ENCODE data around the gene CDK5RAP2. TPM values are rescaled to one million over a fixed set of nuclear protein-coding genes. Genes with fewer than 3 reads are reported as not detected.
A peak's percentile ranks its signal among the peaks of the same experiment; 100 is the strongest.
"Not testable (repeated sequence)": the region's sequence is repeated elsewhere in the genome, so short reads cannot be mapped to it uniquely, and the experiment has no call there.

CDK5RAP2 gene
- total RNA-seq, 1 donor from 2014 or later: 76.8 TPM

DNA sequence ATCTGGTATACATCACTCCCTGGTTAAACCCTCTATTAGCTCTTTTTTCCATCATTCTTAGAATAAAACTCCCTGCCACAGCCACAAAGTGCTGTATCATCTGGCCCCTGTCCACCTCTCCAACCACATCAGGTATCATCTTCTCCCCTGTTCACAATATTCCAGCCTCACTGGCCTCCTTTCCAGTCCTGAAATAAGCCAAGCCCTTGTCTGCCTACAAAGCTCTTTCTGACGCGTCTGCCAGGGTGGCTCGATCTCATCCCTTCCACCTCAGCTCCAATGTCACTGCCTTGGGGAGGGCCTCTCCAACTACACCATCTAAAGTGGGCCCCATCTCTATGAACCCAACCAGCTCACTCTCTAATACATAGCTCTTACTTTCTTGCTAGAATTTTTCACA, 21.5 kb downstream of the CDK5RAP2 start:
- DNase-seq (ENCODE audit: low spot score, unreplicated experiment): no peak
- Mint-ChIP-seq H3K9me3 (ENCODE audit: low read depth) (no peaks in the 10 kb centered on the region), H3K4me3 (ENCODE audit: low read depth) (no peak overlapping the region), H3K4me1 (ENCODE audit: low read depth) (peaks cover 4% of the 10 kb centered on the region), H3K27me3 (no peaks in the 10 kb centered on the region), H3K36me3 (ENCODE audit: insufficient read depth) (peaks cover 20% of the 10 kb centered on the region), H3K27ac (peak overlapping the region; percentile 54)
- TF ChIP-seq, protein P1, sequence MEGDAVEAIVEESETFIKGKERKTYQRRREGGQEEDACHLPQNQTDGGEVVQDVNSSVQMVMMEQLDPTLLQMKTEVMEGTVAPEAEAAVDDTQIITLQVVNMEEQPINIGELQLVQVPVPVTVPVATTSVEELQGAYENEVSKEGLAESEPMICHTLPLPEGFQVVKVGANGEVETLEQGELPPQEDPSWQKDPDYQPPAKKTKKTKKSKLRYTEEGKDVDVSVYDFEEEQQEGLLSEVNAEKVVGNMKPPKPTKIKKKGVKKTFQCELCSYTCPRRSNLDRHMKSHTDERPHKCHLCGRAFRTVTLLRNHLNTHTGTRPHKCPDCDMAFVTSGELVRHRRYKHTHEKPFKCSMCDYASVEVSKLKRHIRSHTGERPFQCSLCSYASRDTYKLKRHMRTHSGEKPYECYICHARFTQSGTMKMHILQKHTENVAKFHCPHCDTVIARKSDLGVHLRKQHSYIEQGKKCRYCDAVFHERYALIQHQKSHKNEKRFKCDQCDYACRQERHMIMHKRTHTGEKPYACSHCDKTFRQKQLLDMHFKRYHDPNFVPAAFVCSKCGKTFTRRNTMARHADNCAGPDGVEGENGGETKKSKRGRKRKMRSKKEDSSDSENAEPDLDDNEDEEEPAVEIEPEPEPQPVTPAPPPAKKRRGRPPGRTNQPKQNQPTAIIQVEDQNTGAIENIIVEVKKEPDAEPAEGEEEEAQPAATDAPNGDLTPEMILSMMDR (IDR thresholded peaks at IDR 0.05; ENCODE audit: unreplicated experiment): no peak

DNA sequence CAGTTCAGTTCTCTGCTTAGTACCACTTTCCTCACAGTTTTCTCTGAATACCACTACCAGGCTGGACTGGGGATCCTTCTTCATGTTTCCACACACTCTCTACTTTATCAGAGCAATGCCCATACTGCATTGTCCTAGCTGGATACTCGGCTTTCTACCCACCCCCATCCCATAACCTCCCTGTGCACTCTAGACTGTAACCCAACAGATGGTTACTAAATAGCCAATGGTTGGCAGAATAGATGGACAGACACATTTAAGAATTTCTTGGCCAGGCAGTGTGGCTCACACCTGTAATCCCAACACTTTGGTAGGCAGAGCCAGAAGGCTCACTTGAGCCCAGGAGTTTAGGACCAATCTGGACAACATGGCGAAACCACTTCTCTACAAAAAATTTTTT, 22.8 kb downstream of the CDK5RAP2 start:
- no peaks in the 10 kb centered on the region for H3K4me1 Mint-ChIP-seq (ENCODE audit: low read depth)
- no peak overlapping the region for H3K27ac Mint-ChIP-seq
- no peaks in the 10 kb centered on the region for H3K9me3 Mint-ChIP-seq (ENCODE audit: low read depth)
- TF ChIP-seq, protein P1 (IDR thresholded peaks at IDR 0.05; ENCODE audit: unreplicated experiment): no peak
- peaks cover 16% of the 10 kb centered on the region for H3K36me3 Mint-ChIP-seq (ENCODE audit: insufficient read depth)
- no peaks in the 10 kb centered on the region for H3K27me3 Mint-ChIP-seq
- no peak for DNase-seq (ENCODE audit: low spot score, unreplicated experiment)
- no peak overlapping the region for H3K4me3 Mint-ChIP-seq (ENCODE audit: low read depth)

DNA sequence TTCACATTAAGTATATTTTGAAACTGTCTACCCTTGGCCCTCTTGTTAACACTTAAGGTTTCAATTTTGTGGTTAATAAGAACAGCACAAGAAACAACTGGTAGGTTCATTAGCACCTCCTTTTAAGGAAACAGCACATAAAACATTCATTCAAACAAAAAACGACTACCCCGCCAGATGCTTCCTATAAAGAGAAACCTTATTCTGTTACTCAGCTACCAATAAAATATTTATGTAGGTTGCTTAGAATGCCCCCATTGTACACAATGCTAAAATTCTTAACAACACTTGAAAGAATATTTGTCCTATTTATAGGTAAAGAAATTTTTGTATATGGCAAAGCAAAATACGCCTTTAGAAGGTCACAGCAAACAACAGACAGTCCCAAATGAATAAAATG, 23.2 kb downstream of the CDK5RAP2 start:
- H3K9me3 Mint-ChIP-seq (ENCODE audit: low read depth): no peaks in the 10 kb centered on the region
- H3K36me3 Mint-ChIP-seq (ENCODE audit: insufficient read depth): peaks cover 16% of the 10 kb centered on the region
- DNase-seq (ENCODE audit: low spot score, unreplicated experiment): no peak
- no peaks in the 10 kb centered on the region for H3K4me1 Mint-ChIP-seq (ENCODE audit: low read depth)
- TF ChIP-seq, protein P1 (IDR thresholded peaks at IDR 0.05; ENCODE audit: unreplicated experiment): no peak
- H3K27me3 Mint-ChIP-seq: no peaks in the 10 kb centered on the region
- no peak overlapping the region for H3K4me3 Mint-ChIP-seq (ENCODE audit: low read depth)
- H3K27ac Mint-ChIP-seq: no peak overlapping the region

DNA sequence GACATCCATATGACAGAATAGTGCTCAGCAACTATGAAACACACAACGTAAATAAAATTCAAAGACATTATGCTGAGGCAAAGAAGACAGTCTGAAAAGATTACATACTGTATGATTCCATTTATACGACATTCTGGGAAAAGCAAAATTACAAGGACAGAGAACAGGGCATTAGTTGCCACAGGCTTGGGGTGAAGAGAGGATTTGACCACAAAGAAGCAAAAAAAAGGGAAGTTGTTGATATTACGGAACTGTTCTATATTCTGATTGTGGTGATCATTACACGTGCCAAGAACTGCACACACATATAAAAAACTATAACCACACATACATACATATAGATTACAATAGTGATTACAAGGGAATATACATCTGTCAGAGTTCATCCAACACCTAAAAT, 24.1 kb downstream of the CDK5RAP2 start:
- TF ChIP-seq, protein P1 (IDR thresholded peaks at IDR 0.05; ENCODE audit: unreplicated experiment): no peak
- Mint-ChIP-seq H3K9me3 (ENCODE audit: low read depth) (no peaks in the 10 kb centered on the region), H3K4me1 (ENCODE audit: low read depth) (peaks cover 7% of the 10 kb centered on the region), H3K36me3 (ENCODE audit: insufficient read depth) (peaks cover 20% of the 10 kb centered on the region), H3K4me3 (ENCODE audit: low read depth) (no peak overlapping the region), H3K27me3 (no peaks in the 10 kb centered on the region), H3K27ac (no peak overlapping the region)
- DNase-seq (ENCODE audit: low spot score, unreplicated experiment): no peak

DNA sequence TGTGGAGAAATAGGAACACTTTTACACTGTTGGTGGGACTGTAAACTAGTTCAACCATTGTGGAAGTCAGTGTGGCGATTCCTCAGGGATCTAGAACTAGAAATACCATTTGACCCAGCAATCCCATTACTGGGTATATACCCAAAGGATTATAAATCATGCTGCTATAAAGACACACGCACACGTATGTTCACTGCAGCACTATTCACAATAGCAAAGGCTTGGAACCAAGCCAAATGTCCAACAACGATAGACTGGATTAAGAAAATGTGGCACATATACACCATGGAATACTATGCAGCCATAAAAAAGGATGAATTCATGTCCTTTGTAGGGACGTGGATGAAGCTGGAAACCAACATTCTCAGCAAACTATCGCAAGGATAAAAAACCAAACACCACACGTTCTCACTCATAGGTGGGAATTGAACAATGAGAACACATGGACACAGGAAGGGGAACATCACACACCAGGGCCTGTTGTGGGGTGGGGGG, 27.7 kb downstream of the CDK5RAP2 start:
- H3K4me3 Mint-ChIP-seq (ENCODE audit: low read depth); H3K27me3 Mint-ChIP-seq; H3K27ac Mint-ChIP-seq; H3K4me1 Mint-ChIP-seq (ENCODE audit: low read depth); DNase-seq (ENCODE audit: low spot score, unreplicated experiment); H3K9me3 Mint-ChIP-seq (ENCODE audit: low read depth): not testable (repeated sequence)
- peaks cover 18% of the 10 kb centered on the region for H3K36me3 Mint-ChIP-seq (ENCODE audit: insufficient read depth)

DNA sequence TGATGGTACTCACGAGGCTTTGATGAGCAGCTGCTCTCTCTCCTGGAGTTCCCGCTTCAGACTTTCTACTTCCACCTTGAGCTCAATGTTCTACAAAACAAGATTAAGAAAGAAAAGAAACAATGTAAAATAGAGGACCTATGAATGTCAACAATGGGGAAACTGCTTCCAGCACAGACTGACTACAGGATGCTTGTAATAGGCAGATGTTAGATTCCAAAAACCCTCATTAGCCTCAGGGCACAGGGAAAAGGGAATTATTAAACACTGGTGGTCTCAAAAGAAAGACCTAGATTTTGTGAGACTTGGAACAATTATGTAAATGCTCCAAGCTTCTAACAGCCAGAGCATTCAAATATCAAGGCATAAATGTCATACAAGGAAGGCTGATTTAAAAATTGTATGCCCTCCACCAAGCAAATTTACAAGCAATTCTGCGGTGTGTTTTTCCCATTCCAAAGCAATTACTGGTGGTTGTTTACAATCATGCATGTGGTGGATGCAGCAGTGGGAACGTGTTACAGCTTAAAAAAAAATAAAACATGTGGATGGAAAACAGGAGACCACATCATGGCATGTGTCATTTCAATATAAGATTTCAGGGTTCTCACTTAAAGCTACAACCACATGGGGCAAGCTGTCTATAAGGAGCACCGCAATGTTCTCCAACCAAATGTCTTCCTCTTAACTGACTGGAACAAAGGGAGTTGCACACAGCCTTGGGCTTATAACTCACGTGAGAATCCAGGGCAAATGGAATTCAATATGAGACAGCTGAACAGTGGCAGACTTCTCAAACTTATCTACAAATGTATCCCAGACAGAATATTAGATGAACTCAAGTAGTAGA, 34.0 kb downstream of the CDK5RAP2 start:
- DNase-seq (ENCODE audit: low spot score, unreplicated experiment): no peak
- TF ChIP-seq, protein P1 (IDR thresholded peaks at IDR 0.05; ENCODE audit: unreplicated experiment): no peak
- Mint-ChIP-seq H3K27ac (no peak overlapping the region), H3K9me3 (ENCODE audit: low read depth) (no peaks in the 10 kb centered on the region), H3K4me3 (ENCODE audit: low read depth) (no peak overlapping the region), H3K27me3 (no peaks in the 10 kb centered on the region), H3K4me1 (ENCODE audit: low read depth) (peaks cover 4% of the 10 kb centered on the region), H3K36me3 (ENCODE audit: insufficient read depth) (peaks cover 25% of the 10 kb centered on the region)
